ENCODE data around the gene CST3.

GRCh38 chr20:23664954-23665353 is 27.2 kb upstream of the CST3 start:
- TF ChIP-seq PBX3 (CRISPR knock-in tag; IDR thresholded peaks at IDR 0.05) (no peak), CTCF (tag by site-specific recombination; IDR thresholded peaks at IDR 0.05) (no peak), ZNF692 (tag by site-specific recombination; IDR thresholded peaks at IDR 0.05) (no peak), ZNF274 (IDR thresholded peaks at IDR 0.05; ENCODE audit: low read length) (no peak), ZNF274 (tag by site-specific recombination; IDR thresholded peaks at IDR 0.05; ENCODE audit: borderline replicate concordance) (no peak), ZNF530 (tag by site-specific recombination; IDR thresholded peaks at IDR 0.05; ENCODE audit: low read depth) (no peak), HOXA7 (CRISPR knock-in tag; IDR thresholded peaks at IDR 0.05; ENCODE audit: borderline replicate concordance) (no peak), ATF2 (tag by site-specific recombination; IDR thresholded peaks at IDR 0.05; ENCODE audit: low read depth) (no peak), ZNF10 (tag by site-specific recombination; IDR thresholded peaks at IDR 0.05) (no peak), YY1 (tag by site-specific recombination; IDR thresholded peaks at IDR 0.05) (no peak), ZSCAN4 (tag by site-specific recombination; IDR thresholded peaks at IDR 0.05) (no peak), ZNF114 (tag by site-specific recombination; IDR thresholded peaks at IDR 0.05) (no peak), ZNF747 (tag by site-specific recombination; IDR thresholded peaks at IDR 0.05) (no peak), ZNF624 (tag by site-specific recombination; IDR thresholded peaks at IDR 0.05) (no peak)
